Nephron (organoid): ENCODE data around the gene KDM4C.

Source experiments
- H3K27ac Mint-ChIP-seq, 3 experiments: 2 replicates each; pipeline ENCODE4 v1.8.0; 2020; ENCODE audit warnings: mixed read lengths in 3 of 3, mild to moderate bottlenecking in 2 of 3, moderate library complexity in 1 of 3
- H3K27me3 Mint-ChIP-seq: 2 replicates; pipeline ENCODE4 v1.8.0; 2021; ENCODE audit warnings: low read depth, mild to moderate bottlenecking, moderate library complexity, mixed read lengths
- H3K36me3 Mint-ChIP-seq: 2 replicates; pipeline ENCODE4 v1.8.0; 2020; ENCODE audit warnings: low read depth, mixed read lengths
- H3K4me1 Mint-ChIP-seq: 2 replicates; pipeline ENCODE4 v1.8.0; 2020; ENCODE audit warnings: mixed read lengths
- H3K4me3 Mint-ChIP-seq, 3 experiments: 2 replicates each; pipeline ENCODE4 v1.8.0; 2020; ENCODE audit warnings: mild to moderate bottlenecking in 3 of 3, mixed read lengths in 3 of 3, moderate library complexity in 2 of 3
- H3K9me3 Mint-ChIP-seq: 2 replicates; pipeline ENCODE4 v1.8.0; 2020; ENCODE audit warnings: mixed read lengths
- CTCF ChIP-seq, 3 experiments: fragments of 200-600 bp; sonication (generic); IDR thresholded peaks; one replicate each; pipeline ENCODE4 v1.5.0; 2021; ENCODE audit warnings: antibody characterized with exemption in 3 of 3; ENCODE audit not compliant: unreplicated experiment in 3 of 3

KDM4C gene

GRCh38 chr9:6924149-6924548 is 166.4 kb downstream of the KDM4C start:
- H3K4me1 Mint-ChIP-seq: peaks cover 8% of the 10 kb centered on the region
- H3K27me3 Mint-ChIP-seq: no peaks in the 10 kb centered on the region
- H3K36me3 Mint-ChIP-seq: peaks cover 11% of the 10 kb centered on the region
- no peak overlapping the region for H3K4me3 Mint-ChIP-seq
- H3K9me3 Mint-ChIP-seq: no peaks in the 10 kb centered on the region
- no peak overlapping the region for H3K27ac Mint-ChIP-seq
- TF ChIP-seq CTCF (IDR thresholded peaks at IDR 0.05; ENCODE audit: unreplicated experiment in 3 of 3): no peak

GRCh38 chr9:6924988-6925563 is 167.3 kb downstream of the KDM4C start:
- Mint-ChIP-seq H3K27me3 (no peaks in the 10 kb centered on the region), H3K4me3 (no peak overlapping the region), H3K9me3 (no peaks in the 10 kb centered on the region), H3K27ac (no peak overlapping the region), H3K36me3 (peaks cover 11% of the 10 kb centered on the region), H3K4me1 (peaks cover 8% of the 10 kb centered on the region)
- TF ChIP-seq CTCF (IDR thresholded peaks at IDR 0.05; ENCODE audit: unreplicated experiment in 3 of 3): no peak

- Mint-ChIP-seq H3K27me3 (no peaks in the 10 kb centered on the region), H3K4me1 (peaks cover 8% of the 10 kb centered on the region), H3K9me3 (no peaks in the 10 kb centered on the region), H3K4me3 (no peak overlapping the region), H3K27ac (no peak overlapping the region), H3K36me3 (peaks cover 11% of the 10 kb centered on the region)
- no peak for TF ChIP-seq CTCF (IDR thresholded peaks at IDR 0.05; ENCODE audit: unreplicated experiment in 3 of 3)
Observed at GRCh38 chr9:6925836-6926235, 168.1 kb downstream of the KDM4C start.

- Mint-ChIP-seq H3K4me3 (no peak overlapping the region), H3K36me3 (peaks cover 5% of the 10 kb centered on the region), H3K27me3 (no peaks in the 10 kb centered on the region), H3K27ac (no peak overlapping the region), H3K4me1 (peaks cover 8% of the 10 kb centered on the region), H3K9me3 (no peaks in the 10 kb centered on the region)
- no peak for TF ChIP-seq CTCF (IDR thresholded peaks at IDR 0.05; ENCODE audit: unreplicated experiment in 3 of 3)
Observed at GRCh38 chr9:6926436-6926835, 168.7 kb downstream of the KDM4C start.

GRCh38 chr9:6927838-6928237 is 170.1 kb downstream of the KDM4C start:
- TF ChIP-seq CTCF (IDR thresholded peaks at IDR 0.05; ENCODE audit: unreplicated experiment in 3 of 3): no peak

GRCh38 chr9:6928863-6929262 is 171.1 kb downstream of the KDM4C start:
- Mint-ChIP-seq H3K9me3 (no peaks in the 10 kb centered on the region), H3K4me1 (peaks cover 23% of the 10 kb centered on the region), H3K36me3 (peaks cover 4% of the 10 kb centered on the region), H3K27me3 (no peaks in the 10 kb centered on the region), H3K27ac (no peak overlapping the region), H3K4me3 (no peak overlapping the region)
- no peak for TF ChIP-seq CTCF (IDR thresholded peaks at IDR 0.05; ENCODE audit: unreplicated experiment in 3 of 3)

More at GRCh38 chr9:6927838-6928237, 170.1 kb downstream of the KDM4C start:
- peaks cover 18% of the 10 kb centered on the region for H3K4me1 Mint-ChIP-seq
- H3K4me3 Mint-ChIP-seq: no peak overlapping the region
- no peak overlapping the region for H3K27ac Mint-ChIP-seq
- no peaks in the 10 kb centered on the region for H3K9me3 Mint-ChIP-seq
- H3K27me3 Mint-ChIP-seq: no peaks in the 10 kb centered on the region
- no peaks in the 10 kb centered on the region for H3K36me3 Mint-ChIP-seq
